Stimulated activated CD8-positive, alpha-beta memory T cell treated with anti-CD3 and anti-CD28 coated beads, Interleukin-12 subunit alpha, Interleukin-12 subunit beta, amount 100 ng/mL, for 4 hours (primary cell): ENCODE data around the gene LGALS3.

Experiments used
- DNase-seq: peaks from one replicate; pipeline ENCODE4 v3.0.0-alpha.2; 2020; ENCODE audit warnings: low read depth

Gene LGALS3

GRCh38 chr14:55191203-55192053, 62.4 kb downstream of the LGALS3 start, which contains the start of gene DLGAP5:
DLGAP5 (minus strand) TSS chr14:55191585; CDS start chr14:55189179, 2,406 bp downstream.
- peak; percentile 72 for DNase-seq

GRCh38 chr14:55192054-55192621, 63.1 kb downstream of the LGALS3 start:
- no peak for DNase-seq

GRCh38 chr14:55194656-55195355, 65.8 kb downstream of the LGALS3 start:
- DNase-seq: no peak
